ENCODE results near the gene TRPM2. TPM values are rescaled to one million over a fixed set of nuclear protein-coding genes. Genes with fewer than 3 reads are reported as not detected.

Gene TRPM2
- total RNA-seq, 1 donor from 2014 or later = 2.7 TPM

DNA sequence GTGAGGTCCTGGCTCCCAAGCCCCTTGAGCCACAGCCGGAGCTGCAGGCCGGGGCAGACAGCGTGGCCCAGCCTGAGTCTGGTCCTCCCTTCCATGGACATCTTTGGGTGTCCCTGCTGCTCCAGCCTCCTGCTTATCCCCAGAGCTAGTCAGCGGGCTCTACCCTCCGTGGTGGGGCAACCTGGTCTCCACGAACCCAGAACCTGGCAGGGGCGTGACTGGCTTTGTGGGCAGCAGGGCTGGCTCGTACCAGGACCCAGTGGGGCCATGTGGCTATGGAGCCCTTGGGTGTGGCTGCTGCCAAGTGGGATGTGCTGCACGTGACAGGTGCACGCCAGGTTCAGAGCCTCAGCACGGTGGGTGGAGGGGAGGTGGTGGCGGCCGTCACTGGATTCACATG, 32.6 kb upstream of the TRPM2 start:
- no peak for DNase-seq (ENCODE audit: missing footprints)
- ATAC-seq = no peak
- intact Hi-C loops (cut with DNase I) = no loop called here

GRCh38 chr21:44321846-44322450, 31.5 kb upstream of the TRPM2 start:
- intact Hi-C loops (cut with DNase I) = no loop called here
- DNase-seq (ENCODE audit: missing footprints) (peak; percentile 56), ATAC-seq (no peak)

GRCh38 chr21:44322621-44323325, 30.6 kb upstream of the TRPM2 start:
- ATAC-seq (no peak), DNase-seq (ENCODE audit: missing footprints) (peak; percentile 54)
- intact Hi-C loops (cut with DNase I) = no loop called here

GRCh38 chr21:44323591-44323990, 29.8 kb upstream of the TRPM2 start:
- ATAC-seq (no peak), DNase-seq (ENCODE audit: missing footprints) (peak; percentile 64)
- intact Hi-C loops (cut with DNase I) = no loop called here

GRCh38 chr21:44324106-44324853, 29.1 kb upstream of the TRPM2 start:
- intact Hi-C loops (cut with DNase I) = no loop called here
- ATAC-seq = no peak
- DNase-seq (ENCODE audit: missing footprints) = no peak

GRCh38 chr21:44324854-44325107, 28.6 kb upstream of the TRPM2 start:
- DNase-seq (ENCODE audit: missing footprints) = no peak
- intact Hi-C loops (cut with DNase I) = no loop called here

GRCh38 chr21:44325386-44326271, 27.8 kb upstream of the TRPM2 start:
- no peak for DNase-seq (ENCODE audit: missing footprints)
- ATAC-seq = no peak
- intact Hi-C loops (cut with DNase I) = no loop called here

More at GRCh38 chr21:44324854-44325107, 28.6 kb upstream of the TRPM2 start:
- ATAC-seq = no peak

DNA sequence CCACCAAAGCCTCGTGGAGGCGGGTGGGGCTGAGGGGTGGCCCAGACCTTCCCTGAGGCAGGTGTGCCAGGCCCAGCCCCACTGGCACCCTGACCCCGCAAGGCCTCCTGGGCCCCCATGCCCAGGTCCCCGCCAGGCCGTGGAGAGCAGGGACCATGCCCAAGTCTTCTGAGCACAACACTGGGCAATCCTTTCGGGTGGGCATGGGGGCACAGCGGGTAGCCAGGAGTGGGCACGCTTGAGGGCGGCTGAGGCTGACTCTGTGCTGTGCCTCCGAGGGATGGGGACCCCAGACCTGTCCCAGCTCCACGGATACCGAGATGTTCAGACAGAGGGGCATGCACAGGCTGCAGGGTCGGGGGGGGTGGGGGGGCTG, 27.2 kb upstream of the TRPM2 start:
- intact Hi-C loops (cut with DNase I) = no loop called here
- no peak for ATAC-seq
- no peak for DNase-seq (ENCODE audit: missing footprints)

DNA sequence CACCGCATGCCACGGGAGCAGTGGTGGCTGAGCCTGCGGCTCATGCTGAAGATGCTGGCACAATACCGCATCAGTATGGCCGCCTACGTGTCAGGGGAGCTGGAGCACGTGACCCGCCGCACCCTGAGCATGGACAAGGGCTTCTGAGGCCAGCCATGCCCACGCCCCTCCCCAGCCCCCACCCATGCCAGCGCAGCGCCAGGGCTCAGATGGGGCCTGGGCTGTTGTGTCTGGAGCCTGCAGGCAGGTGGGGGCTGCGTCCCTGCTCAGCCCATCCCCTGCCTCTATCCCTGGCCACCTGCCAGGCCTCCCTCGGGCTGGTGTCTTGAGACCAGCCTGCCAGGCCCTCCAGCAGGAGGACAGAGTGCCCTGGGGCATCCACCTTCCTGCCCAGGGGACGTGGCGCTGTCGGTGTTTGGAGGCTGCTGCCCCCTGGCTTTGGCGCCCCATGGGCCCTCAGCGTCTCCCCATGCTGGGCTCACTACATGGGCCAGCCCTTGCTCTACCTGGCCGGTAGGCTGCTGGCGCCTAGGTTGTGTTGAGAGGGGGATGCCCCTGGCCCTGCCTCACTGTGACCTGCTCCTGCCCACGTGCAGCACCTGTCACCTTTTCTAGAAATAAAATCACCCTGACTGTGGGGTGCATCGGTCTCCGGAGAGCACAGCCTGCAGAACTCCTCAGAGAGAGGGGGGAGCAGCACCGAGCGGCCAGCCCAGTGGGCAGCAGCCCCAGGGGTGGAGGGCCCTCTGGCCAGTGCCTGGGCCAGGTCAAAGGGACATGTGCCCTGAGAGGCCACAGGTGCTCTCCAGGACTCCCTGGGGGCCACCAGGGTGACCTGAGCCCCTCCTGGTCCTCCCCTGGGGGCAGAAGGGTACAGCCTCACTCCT, 26.5 kb upstream of the TRPM2 start:
- DNase-seq (ENCODE audit: missing footprints) (no peak), ATAC-seq (no peak)
- intact Hi-C loops (cut with DNase I) = no loop called here

DNA sequence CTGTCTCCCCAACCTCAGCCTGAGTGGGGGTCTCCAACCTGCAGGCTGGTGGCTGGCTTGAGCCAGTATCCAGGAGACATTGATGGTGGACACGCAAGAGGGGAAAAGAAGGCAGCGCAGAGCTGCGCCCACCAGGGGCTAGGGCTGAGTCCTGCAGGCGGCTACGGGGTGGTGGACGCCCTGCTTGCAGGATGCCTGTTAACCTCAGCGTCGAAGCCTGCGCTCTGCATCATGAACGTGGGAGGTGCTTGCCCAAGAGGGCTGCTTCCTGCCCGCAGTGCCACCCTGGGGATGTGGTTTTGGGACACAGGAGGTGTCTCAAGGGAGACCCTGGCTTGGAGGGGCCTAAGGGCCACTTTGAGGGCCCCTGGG, 25.8 kb upstream of the TRPM2 start:
- no peak for ATAC-seq
- DNase-seq (ENCODE audit: missing footprints) = peak; percentile 61
- intact Hi-C loops (cut with DNase I) = no loop called here

GRCh38 chr21:44328242-44328895, 25.1 kb upstream of the TRPM2 start:
- ATAC-seq = no peak
- intact Hi-C loops (cut with DNase I) = no loop called here
- peak; percentile 68 for DNase-seq (ENCODE audit: missing footprints)

DNA sequence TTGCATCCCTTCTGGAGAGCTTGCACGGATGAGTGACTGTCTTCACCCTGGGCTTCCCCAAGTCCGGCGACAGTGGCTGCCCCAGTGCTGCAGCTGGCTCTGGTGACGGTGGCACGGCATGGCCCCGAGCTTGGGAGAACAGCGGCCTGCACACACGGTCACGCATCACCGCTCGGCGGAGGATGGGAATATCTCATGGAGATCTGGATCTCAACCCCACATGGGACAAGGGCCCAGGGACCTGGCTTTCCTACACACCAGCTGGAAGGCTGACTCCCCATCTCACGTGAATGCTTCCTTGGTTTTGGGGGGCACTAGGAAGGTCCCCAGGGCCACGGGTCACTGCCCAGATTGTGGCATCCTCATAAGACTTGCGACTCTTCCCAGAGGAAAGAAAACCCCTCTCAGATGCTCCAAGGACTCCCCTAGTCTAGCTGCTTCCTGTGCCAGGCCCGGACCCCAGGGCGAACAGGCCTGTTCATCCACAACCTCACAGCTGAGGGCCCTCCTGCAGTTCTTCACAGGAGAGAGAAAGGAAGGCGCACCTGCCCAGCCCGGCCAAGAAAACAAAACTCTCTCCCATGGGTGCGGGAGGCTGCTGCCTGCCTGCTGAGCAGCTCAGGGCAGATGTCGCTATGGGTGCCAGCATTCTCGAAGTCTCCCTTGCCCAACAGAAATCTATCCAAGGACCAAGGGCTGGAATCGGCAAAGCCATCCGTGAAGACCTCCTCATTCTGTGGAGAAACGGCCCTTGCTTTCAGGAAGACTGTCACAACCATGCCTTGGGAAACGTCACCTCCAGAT, 24.1 kb upstream of the TRPM2 start:
- ATAC-seq (no peak), DNase-seq (ENCODE audit: missing footprints) (peak; percentile 63)
- intact Hi-C loops (cut with DNase I) = no loop called here

DNA sequence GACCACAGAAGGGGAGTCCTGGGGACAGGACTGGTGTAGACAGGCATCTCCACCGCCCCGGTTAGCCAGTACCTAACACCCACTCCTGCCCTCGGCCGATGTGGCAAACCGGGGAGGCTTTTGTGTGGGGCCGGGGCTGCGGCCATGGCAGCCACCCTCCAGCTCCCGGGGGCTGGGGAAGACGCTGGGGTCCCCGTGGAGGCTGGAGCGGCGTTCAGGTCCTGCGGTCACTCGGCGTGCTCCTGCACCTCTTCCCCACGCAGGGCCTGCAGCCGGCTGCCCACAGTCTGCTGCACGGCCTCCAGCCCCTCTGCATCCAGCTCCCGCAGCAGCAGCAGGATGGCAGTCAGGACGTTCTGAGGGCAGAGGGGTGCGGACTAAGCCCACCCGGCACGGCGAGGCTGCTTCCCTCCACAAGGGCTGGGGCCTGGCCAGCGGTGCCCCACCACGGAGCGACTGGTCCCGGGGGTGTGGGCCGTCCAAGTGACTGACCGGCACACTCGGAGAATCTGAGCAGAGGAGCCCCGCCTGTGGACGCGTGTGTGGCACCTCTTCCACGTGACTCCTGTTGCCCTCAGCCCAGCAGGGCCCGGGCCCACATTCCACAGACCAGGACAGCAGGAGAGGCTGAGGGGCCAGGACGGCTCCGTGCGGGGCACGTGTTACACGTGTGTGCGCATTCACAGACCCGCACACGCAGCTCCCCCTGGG, 23.3 kb upstream of the TRPM2 start:
- no peak for DNase-seq (ENCODE audit: missing footprints)
- intact Hi-C loops (cut with DNase I) = no loop called here

DNA sequence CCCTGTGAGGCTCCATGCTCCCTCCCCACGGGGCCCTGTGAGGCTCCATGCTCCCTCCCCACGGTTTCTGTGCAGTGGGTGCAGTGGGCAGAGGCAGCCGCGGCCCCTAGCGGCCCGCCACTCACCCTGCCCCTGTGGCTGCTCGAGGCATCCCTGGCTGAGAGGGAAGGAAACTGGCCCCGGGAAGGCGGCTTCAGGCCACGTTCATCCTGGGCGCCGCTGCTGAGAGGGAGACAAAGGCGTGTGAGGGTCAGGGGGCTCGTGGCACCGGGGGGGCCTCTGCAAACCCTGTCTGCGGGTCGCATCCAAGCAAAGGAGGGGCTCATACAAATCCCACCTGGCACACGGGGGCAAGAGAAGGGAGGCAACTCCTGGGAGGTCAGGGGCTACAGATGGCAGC, 22.7 kb upstream of the TRPM2 start:
- ATAC-seq (no peak), DNase-seq (ENCODE audit: missing footprints) (no peak)
- intact Hi-C loops (cut with DNase I) = no loop called here

More for the DNA sequence above, 23.3 kb upstream of the TRPM2 start:
- no peak for ATAC-seq

- DNase-seq (ENCODE audit: missing footprints) (no peak), ATAC-seq (no peak)
- intact Hi-C loops (cut with DNase I) = no loop called here
Observed at GRCh38 chr21:44331209-44331608, 22.2 kb upstream of the TRPM2 start.

- ATAC-seq (no peak), DNase-seq (ENCODE audit: missing footprints) (no peak)
- intact Hi-C loops (cut with DNase I) = no loop called here
Observed at GRCh38 chr21:44331650-44332307, 21.6 kb upstream of the TRPM2 start.

Data from Right ventricle myocardium inferior (tissue), 1 donor.